ENCODE measurements around the gene AGFG2.

DNA sequence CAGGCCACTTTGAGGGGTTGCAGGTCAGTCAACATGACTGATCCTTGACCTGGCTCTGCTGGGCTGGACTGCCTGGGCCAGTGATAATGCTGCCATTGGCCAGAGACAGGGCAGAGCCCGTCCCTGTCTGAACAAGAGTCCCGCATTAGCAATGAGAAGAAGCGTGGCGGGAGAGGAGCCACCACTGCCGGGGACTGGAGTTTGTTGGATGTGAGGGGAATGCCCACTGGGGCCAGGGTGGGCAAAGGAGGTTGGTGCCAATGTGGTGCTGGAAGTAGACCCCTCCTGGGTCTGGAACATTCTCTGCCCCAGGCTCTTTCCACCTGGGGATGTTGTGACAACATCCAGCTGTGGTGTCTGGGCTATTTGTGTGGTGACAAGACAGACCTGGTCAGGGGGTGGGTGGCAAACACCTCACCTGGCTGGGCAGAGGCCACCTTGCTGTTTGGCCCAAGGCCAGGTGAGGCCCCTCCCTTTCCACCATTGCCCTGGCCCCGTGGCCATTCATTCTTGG lies 27.1 kb downstream of the AGFG2 start:
- TF ChIP-seq, protein P1, sequence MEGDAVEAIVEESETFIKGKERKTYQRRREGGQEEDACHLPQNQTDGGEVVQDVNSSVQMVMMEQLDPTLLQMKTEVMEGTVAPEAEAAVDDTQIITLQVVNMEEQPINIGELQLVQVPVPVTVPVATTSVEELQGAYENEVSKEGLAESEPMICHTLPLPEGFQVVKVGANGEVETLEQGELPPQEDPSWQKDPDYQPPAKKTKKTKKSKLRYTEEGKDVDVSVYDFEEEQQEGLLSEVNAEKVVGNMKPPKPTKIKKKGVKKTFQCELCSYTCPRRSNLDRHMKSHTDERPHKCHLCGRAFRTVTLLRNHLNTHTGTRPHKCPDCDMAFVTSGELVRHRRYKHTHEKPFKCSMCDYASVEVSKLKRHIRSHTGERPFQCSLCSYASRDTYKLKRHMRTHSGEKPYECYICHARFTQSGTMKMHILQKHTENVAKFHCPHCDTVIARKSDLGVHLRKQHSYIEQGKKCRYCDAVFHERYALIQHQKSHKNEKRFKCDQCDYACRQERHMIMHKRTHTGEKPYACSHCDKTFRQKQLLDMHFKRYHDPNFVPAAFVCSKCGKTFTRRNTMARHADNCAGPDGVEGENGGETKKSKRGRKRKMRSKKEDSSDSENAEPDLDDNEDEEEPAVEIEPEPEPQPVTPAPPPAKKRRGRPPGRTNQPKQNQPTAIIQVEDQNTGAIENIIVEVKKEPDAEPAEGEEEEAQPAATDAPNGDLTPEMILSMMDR (IDR thresholded peaks at IDR 0.05) = no peak
- TF ChIP-seq POLR2A (IDR thresholded peaks at IDR 0.05) = no peak

Data from breast epithelium (tissue), 3 donors.